Karpas-422 (cell line): ENCODE measurements around the gene PTPRD. TPM values are rescaled to one million over a fixed set of nuclear protein-coding genes. Genes with fewer than 3 reads are reported as not detected.

Source experiments
- DNase-seq: peaks from one replicate; pipeline ENCODE4 v3.0.0-alpha.2; 2015
- H2AFZ ChIP-seq: fragments of 200-600 bp; sonication (generic); 2 replicates; pipeline ENCODE4 v1.6.1; 2014; ENCODE audit warnings: antibody characterized with exemption, low read length, mixed read lengths
- H3K27ac ChIP-seq: fragments of 200-600 bp; sonication (generic); 2 replicates; pipeline ENCODE4 v1.5.1; 2014; ENCODE audit warnings: mild to moderate bottlenecking, low read length, moderate library complexity
- H3K27me3 ChIP-seq: fragments of 200-600 bp; sonication (generic); 2 replicates; pipeline ENCODE4 v1.6.1; 2014; ENCODE audit warnings: low read length, mixed read lengths
- H3K36me3 ChIP-seq: fragments of 200-600 bp; sonication (generic); 2 replicates; pipeline ENCODE4 v1.6.1; 2014; ENCODE audit warnings: low read length, mixed read lengths; ENCODE audit not compliant: insufficient read depth
- H3K4me1 ChIP-seq: fragments of 200-600 bp; sonication (generic); 2 replicates; pipeline ENCODE4 v1.6.1; 2014; ENCODE audit warnings: mild to moderate bottlenecking, low read length, mixed read lengths
- H3K4me2 ChIP-seq: fragments of 200-600 bp; sonication (generic); 2 replicates; pipeline ENCODE4 v1.6.1; 2014; ENCODE audit warnings: low read length, low read depth, mild to moderate bottlenecking; ENCODE audit not compliant: poor library complexity, severe bottlenecking
- H3K4me3 ChIP-seq: fragments of 200-600 bp; sonication (generic); 2 replicates; pipeline ENCODE4 v1.5.1; 2014; ENCODE audit warnings: mild to moderate bottlenecking, antibody characterized with exemption, low read length, mixed read lengths
- H3K79me2 ChIP-seq: fragments of 200-600 bp; sonication (generic); 2 replicates; pipeline ENCODE4 v1.6.1; 2014; ENCODE audit warnings: mild to moderate bottlenecking, low read length, mixed read lengths
- H3K9ac ChIP-seq: fragments of 200-600 bp; sonication (generic); 2 replicates; pipeline ENCODE4 v1.6.0; 2014; ENCODE audit warnings: low read length
- H3K9me2 ChIP-seq: fragments of 200-600 bp; sonication (generic), shearing (Covaris generic); replicated peaks from 2 replicates; pipeline ENCODE4 v1.6.0; 2014; ENCODE audit warnings: mild to moderate bottlenecking, low read length, moderate library complexity; ENCODE audit not compliant: insufficient read depth
- H3K9me3 ChIP-seq: fragments of 300-700, 200-600 bp; sonication (generic); 2 replicates; pipeline ENCODE4 v1.6.1; 2014; ENCODE audit warnings: low read length, mixed read lengths
- H4K20me1 ChIP-seq: fragments of 200-600 bp; sonication (generic); 2 replicates; pipeline ENCODE4 v1.6.1; 2014; ENCODE audit warnings: mild to moderate bottlenecking, antibody characterized with exemption, low read length, low read depth; ENCODE audit not compliant: insufficient read depth
- total RNA-seq: library from RNA; depleted of rRNA; stranded (reverse); fragments of >200 nt; shearing (Covaris generic); gene quantifications from 2 replicates; pipeline ENCODE4 v1.2.3, GENCODE V29; 2014; ENCODE audit warnings: low replicate concordance

PTPRD gene
- total RNA-seq, 1 experiment from 2014 or later, result 0.63 TPM

DNA sequence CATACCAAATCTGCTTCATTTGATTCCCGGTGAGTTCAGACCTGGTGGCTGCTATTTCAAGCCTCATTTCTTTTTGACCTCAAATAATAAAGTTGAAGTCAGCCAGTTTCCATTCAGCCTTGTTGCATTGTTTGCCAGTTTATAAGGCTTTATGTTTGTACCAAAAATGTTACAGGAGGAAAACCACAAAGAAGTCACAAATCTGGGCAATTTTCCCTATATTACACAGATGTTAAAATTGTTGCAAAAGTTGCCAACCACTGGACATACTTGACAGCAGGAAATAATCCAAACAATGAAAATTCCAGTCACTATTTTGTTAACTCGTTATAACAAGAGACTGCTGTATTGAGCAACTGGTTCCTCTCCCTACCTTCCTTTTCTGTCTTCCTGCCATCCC lies 1488.2 kb downstream of the PTPRD start:
- H3K79me2 ChIP-seq, result no peaks in the 10 kb centered on the region
- H3K9me3 ChIP-seq, result peaks cover 32% of the 10 kb centered on the region
- H4K20me1 ChIP-seq, result no peaks in the 10 kb centered on the region
- no peaks in the 10 kb centered on the region for H3K9me2 ChIP-seq
- no peaks in the 10 kb centered on the region for H3K4me1 ChIP-seq
- H3K36me3 ChIP-seq, result no peaks in the 10 kb centered on the region
- DNase-seq, result no peak
- no peak overlapping the region for H3K27ac ChIP-seq
- H3K4me3 ChIP-seq, result no peak overlapping the region
- no peak overlapping the region for H3K4me2 ChIP-seq
- H3K9ac ChIP-seq, result no peak overlapping the region
- H3K27me3 ChIP-seq, result no peaks in the 10 kb centered on the region
- no peak overlapping the region for H2AFZ ChIP-seq

DNA sequence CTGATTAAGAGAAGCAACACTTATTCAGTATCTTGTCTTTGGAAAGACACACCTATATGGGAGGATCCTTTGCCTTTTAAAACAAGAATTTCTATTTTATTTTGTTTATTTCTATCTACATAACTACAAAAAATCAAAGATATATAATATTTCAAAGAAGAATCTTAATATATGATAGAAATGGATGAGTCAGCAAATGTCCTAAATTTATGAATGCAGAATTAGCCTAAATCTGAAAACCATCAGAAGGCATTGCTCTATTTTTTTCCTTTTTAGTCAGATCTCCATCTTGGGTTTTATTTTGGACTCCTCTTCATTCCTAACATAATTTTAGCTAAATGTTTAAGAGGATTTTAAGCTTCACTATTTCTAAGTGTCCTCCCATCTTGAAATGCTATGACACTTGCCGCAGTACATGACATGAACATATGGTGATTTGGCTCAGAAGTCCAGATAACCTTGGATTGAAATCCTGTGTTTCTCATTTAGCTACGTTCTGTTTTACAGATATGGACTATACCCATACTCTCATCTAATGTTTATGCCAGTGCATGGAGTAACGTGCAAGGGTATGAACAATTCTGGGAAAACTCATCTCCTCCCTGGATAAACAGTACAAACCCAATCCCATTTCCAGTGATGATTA lies 1490.4 kb downstream of the PTPRD start:
- Histone ChIP-seq H3K4me1 (no peaks in the 10 kb centered on the region), H3K9me2 (no peaks in the 10 kb centered on the region), H2AFZ (no peak overlapping the region), H3K36me3 (no peaks in the 10 kb centered on the region), H3K4me2 (no peak overlapping the region), H3K9ac (no peak overlapping the region), H3K27me3 (no peaks in the 10 kb centered on the region), H3K4me3 (no peak overlapping the region), H3K27ac (no peak overlapping the region), H4K20me1 (no peaks in the 10 kb centered on the region), H3K9me3 (peaks cover 25% of the 10 kb centered on the region), H3K79me2 (no peaks in the 10 kb centered on the region)
- no peak for DNase-seq

DNA sequence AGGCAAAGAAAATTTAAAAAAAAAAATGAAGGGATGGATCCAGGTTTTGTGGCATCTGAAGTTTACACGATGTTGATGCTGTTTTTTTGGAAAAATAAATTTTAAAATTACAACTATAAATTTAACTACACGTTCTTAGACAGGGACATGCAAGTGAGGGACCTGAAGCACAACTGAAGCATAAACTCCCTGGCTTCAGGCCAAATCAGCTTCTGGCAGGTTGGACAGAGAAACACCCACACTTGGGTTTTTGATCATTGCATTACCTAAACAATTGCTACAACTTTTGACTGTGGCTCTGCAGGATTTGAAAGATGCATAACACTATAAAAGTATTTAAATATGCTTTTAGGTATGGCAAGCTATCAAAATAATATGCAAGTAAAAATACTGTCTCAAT lies 1494.9 kb downstream of the PTPRD start:
- Histone ChIP-seq H3K27ac (no peak overlapping the region), H3K27me3 (no peaks in the 10 kb centered on the region), H3K4me1 (no peaks in the 10 kb centered on the region), H3K9me2 (no peaks in the 10 kb centered on the region), H3K9me3 (peaks cover 28% of the 10 kb centered on the region), H3K4me2 (no peak overlapping the region), H3K36me3 (no peaks in the 10 kb centered on the region), H2AFZ (no peak overlapping the region), H3K79me2 (no peaks in the 10 kb centered on the region), H3K9ac (no peak overlapping the region), H4K20me1 (no peaks in the 10 kb centered on the region), H3K4me3 (no peak overlapping the region)
- no peak for DNase-seq

DNA sequence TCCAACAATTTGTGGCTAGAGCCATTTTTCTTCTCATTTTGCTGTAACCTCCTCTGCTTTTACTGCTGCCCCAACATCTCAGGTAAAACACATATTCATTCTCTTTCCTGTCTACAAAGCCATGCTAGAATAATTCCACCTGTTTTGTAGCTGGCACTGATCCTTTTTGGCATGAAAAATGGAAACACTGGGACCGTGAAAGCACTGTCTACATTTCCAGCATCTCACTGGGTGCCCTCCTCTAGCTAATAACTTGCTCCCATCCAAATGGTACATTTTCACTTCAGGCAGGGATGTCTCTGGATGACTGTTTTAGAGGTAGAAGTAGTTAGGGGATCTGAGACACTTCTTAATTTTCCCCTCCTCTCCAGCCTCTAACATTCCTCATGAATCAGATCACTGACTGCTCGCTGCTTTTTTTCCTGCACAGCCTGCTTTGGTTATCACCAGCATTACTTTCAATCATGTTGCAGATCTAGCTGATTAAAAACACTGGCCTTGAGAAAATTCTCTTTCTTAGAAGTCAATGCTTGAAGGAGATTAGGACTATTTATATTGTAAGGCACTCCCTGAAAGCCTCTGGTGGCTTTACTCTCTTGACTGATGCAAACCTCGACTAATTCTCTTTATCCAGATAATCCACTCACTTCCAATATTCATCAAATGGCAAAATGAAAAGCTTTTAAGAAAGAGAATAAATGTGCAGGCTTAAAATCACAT lies 1500.6 kb downstream of the PTPRD start:
- Histone ChIP-seq H3K27me3 (no peaks in the 10 kb centered on the region), H3K79me2 (no peaks in the 10 kb centered on the region), H4K20me1 (no peaks in the 10 kb centered on the region), H3K9me2 (no peaks in the 10 kb centered on the region), H2AFZ (no peak overlapping the region), H3K4me2 (no peak overlapping the region), H3K4me3 (no peak overlapping the region), H3K9ac (no peak overlapping the region), H3K27ac (no peak overlapping the region), H3K4me1 (no peaks in the 10 kb centered on the region), H3K9me3 (peaks cover 36% of the 10 kb centered on the region), H3K36me3 (no peaks in the 10 kb centered on the region)
- DNase-seq, result no peak

DNA sequence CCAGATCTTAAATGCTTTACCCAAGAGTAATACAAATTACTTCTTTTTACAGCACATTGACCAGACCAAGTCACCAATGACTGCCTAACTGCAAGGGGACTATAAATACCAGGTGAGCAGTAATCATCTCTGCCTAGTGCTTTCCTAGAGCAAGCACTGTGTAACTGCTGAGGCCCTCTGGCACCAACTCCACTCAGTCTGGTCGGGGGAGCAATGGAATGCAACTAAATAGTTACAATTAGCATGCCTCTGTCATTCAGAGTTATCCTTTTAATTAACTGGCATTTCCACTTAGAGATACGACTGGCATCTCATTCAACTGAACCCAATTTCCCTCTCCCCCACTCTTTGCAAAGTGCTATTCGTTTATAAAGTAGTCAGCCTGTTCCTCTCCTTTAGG lies 1504.2 kb downstream of the PTPRD start:
- Histone ChIP-seq H3K4me2 (no peak overlapping the region), H3K27me3 (no peaks in the 10 kb centered on the region), H3K36me3 (no peaks in the 10 kb centered on the region), H3K9me3 (peaks cover 32% of the 10 kb centered on the region), H4K20me1 (no peaks in the 10 kb centered on the region), H3K79me2 (no peaks in the 10 kb centered on the region), H3K9ac (no peak overlapping the region), H3K9me2 (no peaks in the 10 kb centered on the region), H2AFZ (no peak overlapping the region), H3K27ac (no peak overlapping the region), H3K4me3 (no peak overlapping the region), H3K4me1 (no peaks in the 10 kb centered on the region)
- no peak for DNase-seq

DNA sequence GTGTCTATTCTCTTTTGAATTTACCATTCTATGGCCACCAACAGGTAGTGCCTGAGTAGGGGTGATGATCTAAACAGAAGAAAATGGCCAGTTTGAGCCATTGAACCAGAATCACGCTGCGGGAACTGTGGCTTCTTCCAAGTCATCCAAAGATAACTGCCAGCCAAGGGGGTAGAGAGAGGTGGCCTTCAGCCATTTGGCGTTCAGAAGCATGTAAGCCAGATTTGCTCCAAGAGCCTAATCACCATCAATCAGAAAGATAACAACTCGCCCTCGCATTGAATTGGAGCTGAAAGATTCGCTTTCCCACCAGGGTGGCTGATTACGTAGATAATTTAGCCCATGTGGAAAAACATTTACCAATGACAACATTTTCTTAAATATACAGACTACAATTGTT lies 1510.5 kb downstream of the PTPRD start:
- no peak overlapping the region for H3K4me3 ChIP-seq
- no peaks in the 10 kb centered on the region for H3K36me3 ChIP-seq
- H2AFZ ChIP-seq, result no peak overlapping the region
- no peak overlapping the region for H3K9ac ChIP-seq
- DNase-seq, result no peak
- H3K4me1 ChIP-seq, result no peaks in the 10 kb centered on the region
- H3K27ac ChIP-seq, result no peak overlapping the region
- no peaks in the 10 kb centered on the region for H3K27me3 ChIP-seq
- H3K79me2 ChIP-seq, result no peaks in the 10 kb centered on the region
- H3K4me2 ChIP-seq, result no peak overlapping the region
- H4K20me1 ChIP-seq, result no peaks in the 10 kb centered on the region
- H3K9me2 ChIP-seq, result no peaks in the 10 kb centered on the region
- H3K9me3 ChIP-seq, result peaks cover 25% of the 10 kb centered on the region

DNA sequence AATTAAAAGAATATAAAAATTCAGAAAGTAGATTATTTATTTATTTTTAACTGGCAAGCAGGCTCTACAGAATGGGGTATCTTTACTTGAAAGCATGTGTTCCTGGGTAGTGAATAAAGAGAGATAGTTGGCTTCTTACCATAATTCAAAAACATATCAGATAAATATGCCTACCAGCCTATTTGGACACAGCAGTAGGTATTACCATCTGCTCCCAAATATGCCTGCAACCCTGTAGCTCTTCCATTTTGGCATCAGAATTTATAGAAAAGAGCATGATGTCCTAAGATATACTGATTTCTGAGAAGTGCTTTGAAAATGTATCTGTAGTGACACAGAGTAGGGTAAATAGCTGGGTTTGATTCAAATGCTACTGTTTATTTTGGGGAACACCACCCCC lies 1512.7 kb downstream of the PTPRD start:
- Histone ChIP-seq H3K4me2 (no peak overlapping the region), H3K27me3 (no peaks in the 10 kb centered on the region), H3K79me2 (no peaks in the 10 kb centered on the region), H3K27ac (no peak overlapping the region), H4K20me1 (no peaks in the 10 kb centered on the region), H3K4me1 (no peaks in the 10 kb centered on the region), H3K9me3 (peaks cover 26% of the 10 kb centered on the region), H3K9ac (no peak overlapping the region), H2AFZ (no peak overlapping the region), H3K4me3 (no peak overlapping the region), H3K9me2 (no peaks in the 10 kb centered on the region), H3K36me3 (no peaks in the 10 kb centered on the region)
- DNase-seq, result no peak

DNA sequence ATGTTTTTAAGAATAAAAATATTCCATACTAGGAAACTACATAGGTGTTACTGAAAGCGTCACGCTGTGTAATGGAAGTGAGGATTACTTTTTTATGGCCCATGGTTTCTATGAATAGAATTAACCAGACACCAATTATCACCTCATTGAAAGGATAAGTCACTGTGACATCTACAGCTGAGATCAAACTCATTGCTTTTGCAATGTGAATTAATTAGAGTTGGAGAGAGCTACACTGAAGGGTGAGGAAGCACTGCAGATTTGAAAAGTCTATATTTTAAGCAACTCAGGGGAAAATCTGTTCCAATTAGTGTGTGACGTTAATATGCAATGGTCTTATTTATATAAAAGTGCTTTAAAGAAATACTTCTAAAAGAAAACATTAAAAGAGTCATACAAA lies 1513.2 kb downstream of the PTPRD start:
- Histone ChIP-seq H3K79me2 (no peaks in the 10 kb centered on the region), H3K9ac (no peak overlapping the region), H2AFZ (no peak overlapping the region), H3K9me3 (peaks cover 30% of the 10 kb centered on the region), H3K4me2 (no peak overlapping the region), H3K27ac (no peak overlapping the region), H3K4me3 (no peak overlapping the region), H3K36me3 (no peaks in the 10 kb centered on the region), H4K20me1 (no peaks in the 10 kb centered on the region), H3K4me1 (no peaks in the 10 kb centered on the region), H3K27me3 (no peaks in the 10 kb centered on the region), H3K9me2 (no peaks in the 10 kb centered on the region)
- DNase-seq, result no peak
